HepG2 (cell line): Measurements from ENCODE around the gene CMTM2. TPM values are rescaled to one million over a fixed set of nuclear protein-coding genes. Genes with fewer than 3 reads are reported as not detected.

Experiments used
- ATAC-seq: fragments of 200-7000 bp; cut with Tn5 transposase; 3 replicates; pipeline ENCODE4 v1.9.1; 2020; ENCODE audit warnings: mild to moderate bottlenecking, moderate library complexity
- BruUV-seq: library from RNA; stranded (reverse); fragments of 400-500 nt; replicated peaks from 2 replicates; lab custom pipeline; 2021; lab: Mats Ljungman, UMichigan
- CTCF ChIA-PET: fragments of 300-600 bp; formaldehyde crosslinking; extraction: SDS; loops from one replicate; lab custom pipeline; 2021; ENCODE audit warnings: low total read pairs, inconsistent platforms, low intra/inter-chr PET ratio; lab: Yijun Ruan, JAX
- POLR2A ChIA-PET: fragments of 350-600 bp; sonication (Branson Sonifier 250); formaldehyde crosslinking; loops from one replicate; lab custom pipeline; 2020; ENCODE audit warnings: antibody characterized with exemption, inconsistent platforms; lab: Yijun Ruan, JAX
- DNase-seq: peaks from one replicate; pipeline ENCODE4 v3.0.0-alpha.2; 2015; ENCODE audit warnings: low spot score
- FAIRE-seq: peaks from 3 replicates; lab custom pipeline; 2011; peaks lifted over from hg19 to GRCh38; lab: Jason Lieb, UNC
- H2AFZ ChIP-seq: one replicate; pipeline ENCODE4 v1.6.1; 2011; ENCODE audit warnings: low read length, inconsistent platforms
- H3K27ac ChIP-seq: fragments of 300-600 bp; 3 replicates; pipeline ENCODE4 v1.8.0; 2011; ENCODE audit warnings: mixed run types, mild to moderate bottlenecking, mixed read lengths, low read length, inconsistent platforms; ENCODE audit not compliant: insufficient read depth; ENCODE audit errors: extremely low read length
- H3K27me3 ChIP-seq, 2 experiments: fragments of 200-600 bp in 1 of 2; 2 replicates in 1 of 2; 3 replicates in 1 of 2; pipeline versions ENCODE4 v1.6.0 to v1.8.0; 2011; ENCODE audit warnings: low read length in 2 of 2, mild to moderate bottlenecking in 2 of 2, moderate library complexity in 2 of 2, inconsistent platforms in 1 of 2; ENCODE audit not compliant: insufficient read depth in 2 of 2, control insufficient read depth in 1 of 2
- H3K36me3 ChIP-seq, 2 experiments: fragments of 200-600 bp in 1 of 2; replicated peaks in 1 of 2; 2 replicates in 1 of 2; 3 replicates in 1 of 2; pipeline versions ENCODE4 v1.5.1 to v1.8.0; 2011; ENCODE audit warnings: low read length in 2 of 2, inconsistent platforms in 1 of 2; ENCODE audit not compliant: insufficient read depth in 2 of 2, control insufficient read depth in 1 of 2
- H3K4me1 ChIP-seq: 2 replicates; pipeline ENCODE4 v1.5.1; 2012; ENCODE audit warnings: low read length, inconsistent platforms; ENCODE audit not compliant: insufficient read depth
- H3K4me2 ChIP-seq: 2 replicates; pipeline ENCODE4 v1.6.0; 2011; ENCODE audit warnings: low read depth, low read length, inconsistent platforms
- H3K4me3 ChIP-seq, 3 experiments: fragments of 200-600 bp in 1 of 3; sonication (generic), shearing (Covaris generic) in 1 of 3; replicated peaks in 1 of 3; 2 replicates each; pipeline ENCODE4 v1.5.1; 2011 to 2016; ENCODE audit warnings: low read length in 3 of 3, inconsistent platforms in 2 of 3, low read depth in 2 of 3, mild to moderate bottlenecking in 2 of 3, control low read depth in 1 of 3, mixed read lengths in 1 of 3; ENCODE audit not compliant: insufficient read depth in 1 of 3
- H3K79me2 ChIP-seq: one replicate; pipeline ENCODE4 v1.6.1; 2011; ENCODE audit warnings: low read length, inconsistent platforms; ENCODE audit not compliant: insufficient read depth
- H3K9ac ChIP-seq: 2 replicates; pipeline ENCODE4 v1.6.0; 2011; ENCODE audit warnings: mild to moderate bottlenecking, low read depth, low read length, inconsistent platforms; ENCODE audit not compliant: insufficient read depth
- H3K9me3 ChIP-seq: 2 replicates; pipeline ENCODE4 v1.5.1; 2012; ENCODE audit warnings: mild to moderate bottlenecking, low read length
- H4K20me1 ChIP-seq: 2 replicates; pipeline ENCODE4 v1.6.0; 2011; ENCODE audit warnings: inconsistent platforms, mild to moderate bottlenecking, low read length, moderate library complexity; ENCODE audit not compliant: insufficient read depth
- BHLHE40 ChIP-seq: IDR thresholded peaks from 2 replicates; pipeline ENCODE4 v1.6.1; 2011; ENCODE audit warnings: low read length, improper control_type of control experiment
- CCAR2 ChIP-seq: fragments of 200-400 bp; formaldehyde crosslinking; optimal IDR thresholded peaks from 2 replicates; pipeline ENCODE3; 2018; ENCODE audit warnings: low read depth, mild to moderate bottlenecking, low read length, moderate library complexity
- CREB1 ChIP-seq, 2 experiments: fragments of 450-650 bp in 1 of 2; IDR thresholded peaks; 2 replicates each; pipeline ENCODE4 v1.6.1; 2016 to 2017; ENCODE audit warnings: control low read depth in 1 of 2, mild to moderate bottlenecking in 1 of 2, missing compliant biosample characterization in 1 of 2, missing genetic modification characterization in 1 of 2
- FOXA3 ChIP-seq: IDR thresholded peaks from 2 replicates; pipeline ENCODE4 v1.6.1; 2016; ENCODE audit warnings: missing genetic modification reagents, missing compliant biosample characterization
- MAFK ChIP-seq, 2 experiments: IDR thresholded peaks in 1 of 2; conservative IDR thresholded peaks in 1 of 2; 2 replicates each; pipeline ENCODE4 v1.6.1; 2011; ENCODE audit warnings: improper control_type of control experiment in 2 of 2, low read length in 2 of 2
- MIER3 ChIP-seq: IDR thresholded peaks from 2 replicates; pipeline ENCODE4 v1.6.1; 2016; ENCODE audit warnings: missing compliant biosample characterization, borderline replicate concordance
- NFE2L2 ChIP-seq: fragments of 150-350 bp; IDR thresholded peaks from 2 replicates; pipeline ENCODE4 v1.6.1; 2014; ENCODE audit warnings: low read length
- RARG ChIP-seq: sonication (generic); formaldehyde crosslinking; IDR thresholded peaks from 2 replicates; pipeline ENCODE4 v1.4.0; 2020; ENCODE audit warnings: low read depth, mild to moderate bottlenecking, missing genetic modification reagents
- RFX3 ChIP-seq: IDR thresholded peaks from 2 replicates; pipeline ENCODE4 v1.6.1; 2016; ENCODE audit warnings: missing biosample characterization, missing genetic modification reagents
- SIX1 ChIP-seq: sonication (generic); formaldehyde crosslinking; IDR thresholded peaks from 2 replicates; pipeline ENCODE4 v1.4.0; 2020; ENCODE audit warnings: missing genetic modification reagents, borderline replicate concordance
- SP5 ChIP-seq: IDR thresholded peaks from 2 replicates; pipeline ENCODE4 v1.6.1; 2016; ENCODE audit warnings: low read depth, borderline replicate concordance
- ZBTB4 ChIP-seq: sonication (generic); formaldehyde crosslinking; IDR thresholded peaks from 2 replicates; pipeline ENCODE4 v1.4.0; 2020; ENCODE audit warnings: missing genetic modification reagents, mild to moderate bottlenecking, borderline replicate concordance
- ZFP36 ChIP-seq: fragments of 150-350 bp; IDR thresholded peaks from 2 replicates; pipeline ENCODE4 v1.6.1; 2018; ENCODE audit warnings: borderline replicate concordance, low read length, low read depth; ENCODE audit not compliant: partially characterized antibody
- ZNF317 ChIP-seq: sonication (generic); formaldehyde crosslinking; IDR thresholded peaks from 2 replicates; pipeline ENCODE4 v1.5.0; 2020; ENCODE audit warnings: mild to moderate bottlenecking, missing genetic modification reagents
- ZNF331 ChIP-seq: sonication (generic); formaldehyde crosslinking; IDR thresholded peaks from 2 replicates; pipeline ENCODE4 v1.4.0; 2020; ENCODE audit warnings: missing genetic modification reagents
- ZNF747 ChIP-seq: sonication (generic); formaldehyde crosslinking; IDR thresholded peaks from 2 replicates; pipeline ENCODE4 v1.8.1; 2023; ENCODE audit warnings: missing genetic modification reagents, mild to moderate bottlenecking, borderline replicate concordance
- WGBS: methylation state at CpG from one replicate; pipeline ENCODE4 v1.1.6; 2017; ENCODE audit warnings: low lambda C conversion rate; 5-methylcytosine and 5-hydroxymethylcytosine counted together
- in situ Hi-C: cut with HindIII; loops from 2 replicates; pipeline ENCODE4 v1.10.0; 2017; ENCODE audit warnings: low pct_unique_long_range_greater_than_20kb; ENCODE audit not compliant: extremely low pct_ligation_motif_present
- intact Hi-C: fragments of 100-400 bp; cut with micrococcal nuclease; formaldehyde crosslinking; loops from one replicate; pipeline ENCODE4 v1.10.0; 2022; ENCODE audit not compliant: unreplicated experiment
- polyA plus RNA-seq, 8 experiments: library from polyadenylated mRNA; depleted of rRNA in 3 of 8; stranded (reverse) in 7 of 8; unstranded in 1 of 8; fragments of >200 nt; fragmentation: Illumina TruSeq in 4 of 8; extraction: Trizol in 4 of 8; gene quantifications; 2 replicates each; pipeline versions ENCODE4 v1.2.1 to v1.2.3, GENCODE V29; 2011 to 2016; ENCODE audit warnings: low read depth in 4 of 8, missing spikeins in 1 of 8, mixed read lengths in 1 of 8; ENCODE audit not compliant: insufficient read depth in 1 of 8
- total RNA-seq, 5 experiments: library from RNA; depleted of rRNA; stranded (reverse); fragments of >200 nt; fragmentation: Illumina TruSeq; extraction: Trizol; gene quantifications; 2 replicates each; pipeline ENCODE4 v1.2.3, GENCODE V29; 2016; ENCODE audit warnings: low read depth in 1 of 5
- TF ChIP-seq, protein P1 (sequence below): sonication (generic); formaldehyde crosslinking; IDR thresholded peaks from 2 replicates; pipeline ENCODE4 v1.5.0; 2020; ENCODE audit warnings: missing genetic modification reagents

CMTM2 gene
- total and polyA plus RNA-seq, 2 of the 13 experiments (the other 11 are each of a cell fraction or from before 2014, with no cell fraction given), result not detected

GRCh38 chr16:66543541-66543940, 35.7 kb upstream of the CMTM2 start:
- H4K20me1 ChIP-seq, result no peaks in the 10 kb centered on the region
- no peak overlapping the region for H3K9ac ChIP-seq
- no peak overlapping the region for H3K4me2 ChIP-seq
- WGBS, result 89% methylated on average over 6 of the region's 6 CpGs
- H3K4me1 ChIP-seq, result peaks cover 19% of the 10 kb centered on the region
- FAIRE-seq (no peak), ATAC-seq (no peak), DNase-seq (no peak)
- H3K36me3 ChIP-seq, result no peaks in the 10 kb centered on the region; a peak in 2 of 5 replicates
- BruUV-seq, result no TSS peak
- H3K4me3 ChIP-seq, result no peak overlapping the region
- intact Hi-C loops (no loop called here), in situ Hi-C loops (no loop called here)
- no peaks in the 10 kb centered on the region for H3K9me3 ChIP-seq
- no peak overlapping the region for H2AFZ ChIP-seq
- no peaks in the 10 kb centered on the region for H3K27me3 ChIP-seq
- ChIA-PET CTCF (no interaction called here), POLR2A (interaction anchor here (1.1 to 1.4 kb wide), 2 partner anchors 9 to 22 kb away, joined by 3 to 5 read pairs; partner anchors contain the start of gene CKLF)
- H3K79me2 ChIP-seq, result no peaks in the 10 kb centered on the region
- no peak overlapping the region for H3K27ac ChIP-seq
- TF ChIP-seq ZFP36, result no peak
- no peak for TF ChIP-seq RFX3 (CRISPR knock-in tag)
- no peak for TF ChIP-seq ZNF331 (CRISPR knock-in tag)
- TF ChIP-seq NFE2L2, result no peak
- no peak for TF ChIP-seq ZBTB4 (CRISPR knock-in tag)
- TF ChIP-seq SP5 (CRISPR knock-in tag), result no peak
- no peak for TF ChIP-seq ZNF317 (CRISPR knock-in tag)
- TF ChIP-seq FOXA3 (CRISPR knock-in tag), result no peak
- no peak for TF ChIP-seq RARG
- no peak for TF ChIP-seq MAFK (conservative IDR thresholded peaks at IDR 0.05 in 1 of 2, IDR thresholded peaks at IDR 0.05 in 1 of 2; ENCODE audit: low read length in 2 of 2)
- TF ChIP-seq, protein P1, sequence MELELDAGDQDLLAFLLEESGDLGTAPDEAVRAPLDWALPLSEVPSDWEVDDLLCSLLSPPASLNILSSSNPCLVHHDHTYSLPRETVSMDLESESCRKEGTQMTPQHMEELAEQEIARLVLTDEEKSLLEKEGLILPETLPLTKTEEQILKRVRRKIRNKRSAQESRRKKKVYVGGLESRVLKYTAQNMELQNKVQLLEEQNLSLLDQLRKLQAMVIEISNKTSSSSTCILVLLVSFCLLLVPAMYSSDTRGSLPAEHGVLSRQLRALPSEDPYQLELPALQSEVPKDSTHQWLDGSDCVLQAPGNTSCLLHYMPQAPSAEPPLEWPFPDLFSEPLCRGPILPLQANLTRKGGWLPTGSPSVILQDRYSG, result no peak
- TF ChIP-seq ZNF747, result no peak
- TF ChIP-seq CREB1 (IDR thresholded peaks at IDR 0.05), result no peak
- no peak for TF ChIP-seq CREB1 (CRISPR knock-in tag; IDR thresholded peaks at IDR 0.05)
- no peak for TF ChIP-seq SIX1
- no peak for TF ChIP-seq CCAR2
- TF ChIP-seq BHLHE40, result no peak
- no peak for TF ChIP-seq MIER3
